Measurements from ENCODE around the gene COL26A1.
"Not testable (repeated sequence)": the region's sequence is repeated elsewhere in the genome, so short reads cannot be mapped to it uniquely, and the experiment has no call there.

The COL26A1 gene

GRCh38 chr7:101494602-101495329 lies 132.1 kb downstream of the COL26A1 start:
- DNase-seq (ENCODE audit: low read depth in 2 of 2): no peak

- DNase-seq (ENCODE audit: low read depth in 2 of 2): no peak
Measured at GRCh38 chr7:101496017-101496416, 133.3 kb downstream of the COL26A1 start.

GRCh38 chr7:101501351-101501750 lies 138.7 kb downstream of the COL26A1 start:
- DNase-seq (ENCODE audit: low read depth in 2 of 2): no peak

- DNase-seq (ENCODE audit: low read depth in 2 of 2): no peak
Measured at GRCh38 chr7:101502466-101503098, 139.9 kb downstream of the COL26A1 start.

GRCh38 chr7:101505510-101505909 lies 142.8 kb downstream of the COL26A1 start:
- DNase-seq (ENCODE audit: low read depth in 2 of 2): not testable (repeated sequence)

GRCh38 chr7:101506531-101506930 lies 143.9 kb downstream of the COL26A1 start:
- no peak for DNase-seq (ENCODE audit: low read depth in 2 of 2)

GRCh38 chr7:101507327-101507726 lies 144.7 kb downstream of the COL26A1 start:
- no peak for DNase-seq (ENCODE audit: low read depth in 2 of 2)

GRCh38 chr7:101507791-101508252 lies 145.1 kb downstream of the COL26A1 start:
- no peak for DNase-seq (ENCODE audit: low read depth in 2 of 2)

GRCh38 chr7:101510297-101510696 lies 147.6 kb downstream of the COL26A1 start:
- no peak for DNase-seq (ENCODE audit: low read depth in 2 of 2)

- no peak for DNase-seq (ENCODE audit: low read depth in 2 of 2)
Measured at GRCh38 chr7:101511965-101512364, 149.3 kb downstream of the COL26A1 start.

GRCh38 chr7:101516851-101517250 lies 154.2 kb downstream of the COL26A1 start:
- no peak for DNase-seq (ENCODE audit: low read depth in 2 of 2)

- DNase-seq (ENCODE audit: low read depth in 2 of 2): no peak
Measured at GRCh38 chr7:101517304-101517703, 154.6 kb downstream of the COL26A1 start.

GRCh38 chr7:101518336-101518735 lies 155.7 kb downstream of the COL26A1 start:
- DNase-seq (ENCODE audit: low read depth in 2 of 2): no peak

GRCh38 chr7:101519324-101520023 lies 156.8 kb downstream of the COL26A1 start:
- DNase-seq (ENCODE audit: low read depth in 2 of 2): no peak

- no peak for DNase-seq (ENCODE audit: low read depth in 2 of 2)
Measured at GRCh38 chr7:101521430-101521925, 158.8 kb downstream of the COL26A1 start.

- no peak for DNase-seq (ENCODE audit: low read depth in 2 of 2)
Measured at GRCh38 chr7:101522021-101522420, 159.3 kb downstream of the COL26A1 start.

- no peak for DNase-seq (ENCODE audit: low read depth in 2 of 2)
Measured at GRCh38 chr7:101527844-101528667, 165.4 kb downstream of the COL26A1 start.

GRCh38 chr7:101529560-101529959 lies 166.9 kb downstream of the COL26A1 start:
- no peak for DNase-seq (ENCODE audit: low read depth in 2 of 2)

- no peak for DNase-seq (ENCODE audit: low read depth in 2 of 2)
Measured at GRCh38 chr7:101531726-101532357, 169.2 kb downstream of the COL26A1 start.

- no peak for DNase-seq (ENCODE audit: low read depth in 2 of 2)
Measured at GRCh38 chr7:101532400-101533102, 169.9 kb downstream of the COL26A1 start.

GRCh38 chr7:101533103-101533465 lies 170.4 kb downstream of the COL26A1 start:
- no peak for DNase-seq (ENCODE audit: low read depth in 2 of 2)

Data from stimulated activated CD8-positive, alpha-beta memory T cell treated with anti-CD3 and anti-CD28 coated beads, Interleukin-7, amount 100 ng/mL, for 1 hour (primary cell).